VCaP (cell line): Measurements from ENCODE around the gene CNPPD1.

ENCODE experiments used
- H3K27ac ChIP-seq: fragments of 450-650 bp; 2 replicates; pipeline ENCODE4 v1.5.1; 2017
- CTCF ChIP-seq: fragments of 450-650 bp; conservative IDR thresholded peaks from 2 replicates; pipeline ENCODE4 v1.5.1; 2017; ENCODE audit warnings: mild to moderate bottlenecking, moderate library complexity

Gene CNPPD1

DNA sequence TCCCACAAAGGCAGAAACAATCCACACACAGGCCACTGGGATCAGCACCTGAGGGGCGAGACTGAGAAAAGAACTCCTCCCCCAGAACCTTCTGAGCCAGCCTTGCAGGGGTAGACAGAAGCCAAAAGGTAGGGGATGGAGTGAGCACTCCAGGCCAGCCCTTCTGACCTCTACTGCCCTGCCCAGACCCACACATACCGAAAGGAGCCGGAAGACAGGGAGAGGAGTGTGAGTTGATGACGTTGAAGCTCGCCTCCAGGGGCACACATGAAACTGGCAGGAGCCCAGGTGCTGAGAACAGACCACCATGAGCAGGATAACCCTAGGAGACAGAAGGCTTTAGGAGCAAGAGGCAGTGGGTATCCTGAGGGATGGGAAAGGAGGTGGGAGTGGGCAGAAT, 8.7 kb downstream of the CNPPD1 start:
- no peak for TF ChIP-seq CTCF
- no peak overlapping the region for H3K27ac ChIP-seq

DNA sequence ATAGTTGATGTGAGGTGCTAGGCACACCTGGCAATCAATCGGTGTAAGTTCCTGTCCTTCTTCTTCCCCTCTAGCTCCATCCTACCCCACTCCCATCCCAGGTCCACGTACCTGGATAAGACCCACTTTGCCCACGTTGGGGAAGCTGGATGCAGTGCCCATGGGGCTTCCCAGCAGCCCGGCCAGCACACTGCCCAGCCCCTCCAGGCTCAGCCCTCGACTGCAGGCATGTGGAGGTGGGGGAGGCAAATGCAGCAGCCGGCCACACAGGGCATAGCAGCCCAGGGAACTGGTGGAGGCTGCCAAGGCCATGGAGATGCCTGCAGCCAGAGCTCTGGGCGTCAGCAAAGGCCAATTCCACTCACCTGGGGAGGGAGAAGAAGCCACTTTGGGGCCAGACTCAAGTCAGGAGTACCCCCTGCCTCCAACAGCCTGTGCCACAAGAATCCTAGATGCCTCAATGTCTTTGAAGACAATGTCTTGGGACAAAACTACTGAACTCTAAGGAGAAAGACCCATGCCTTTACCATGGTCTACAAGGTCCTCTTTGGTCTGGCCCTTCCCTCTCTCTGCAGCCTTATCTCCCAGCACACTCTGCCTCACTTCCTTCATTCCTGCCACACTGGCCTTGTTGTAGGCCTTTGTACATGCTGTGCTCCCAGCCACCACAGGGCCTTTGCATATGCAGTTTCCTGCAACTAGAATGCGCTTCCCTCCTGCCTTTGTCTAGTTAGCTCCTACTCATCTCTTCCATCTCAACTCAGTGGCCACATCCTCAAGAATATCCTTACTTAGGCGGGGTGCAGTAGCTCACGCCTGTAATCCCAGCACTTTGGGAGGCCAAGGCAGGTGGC, 11.4 kb downstream of the CNPPD1 start:
- no peak overlapping the region for H3K27ac ChIP-seq
- no peak for TF ChIP-seq CTCF

GRCh38 chr2:219163156-219163555, 13.6 kb downstream of the CNPPD1 start:
- no peak overlapping the region for H3K27ac ChIP-seq
- no peak for TF ChIP-seq CTCF

DNA sequence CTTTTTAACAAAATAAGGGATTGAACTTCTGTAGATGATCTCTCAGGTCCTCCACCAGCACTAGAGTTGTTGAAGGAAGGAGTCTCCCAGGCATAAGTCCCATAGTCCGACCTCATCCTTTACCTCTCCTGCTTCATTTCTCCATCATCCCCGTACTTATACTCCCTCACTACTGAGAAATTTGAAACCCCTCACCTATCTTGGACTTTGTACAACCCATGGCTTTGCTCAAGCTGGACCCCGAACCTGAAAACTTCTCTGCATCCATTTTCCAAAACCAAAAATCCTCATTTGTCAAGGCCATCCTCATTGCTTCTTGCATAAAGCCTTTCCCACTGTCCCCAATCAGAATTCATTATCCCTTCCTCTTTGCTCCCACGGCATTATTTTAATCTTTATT, 15.6 kb downstream of the CNPPD1 start:
- TF ChIP-seq CTCF, result no peak
- H3K27ac ChIP-seq, result peak overlapping the region; percentile 85

GRCh38 chr2:219160186-219161017, 16.3 kb downstream of the CNPPD1 start, which contains the start of gene NHEJ1:
NHEJ1 (minus strand) TSS chr2:219160815; CDS start chr2:219158362, 2,453 bp downstream.
- peak; percentile 96 for TF ChIP-seq CTCF

DNA sequence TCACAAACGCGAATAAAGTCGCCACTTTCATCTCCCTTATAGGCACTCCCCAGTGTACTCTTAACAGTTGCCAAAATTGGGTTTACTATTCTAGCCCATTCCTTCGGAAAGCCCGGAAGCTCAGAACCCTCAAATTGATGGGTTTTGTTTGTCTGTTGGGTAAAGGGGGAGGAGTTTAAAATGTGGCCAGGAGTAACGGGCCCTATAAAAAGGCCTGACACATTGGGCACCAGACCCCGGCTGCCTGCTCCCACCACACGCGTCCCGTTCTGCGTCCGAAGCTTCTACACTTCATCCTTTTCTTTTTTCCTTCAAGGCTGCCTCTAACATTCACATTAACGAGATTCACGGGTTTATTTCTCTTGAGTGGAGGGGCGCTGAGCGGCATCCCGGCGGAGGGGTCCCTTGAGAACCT, 16.9 kb downstream of the CNPPD1 start:
- no peak for TF ChIP-seq CTCF
- peak overlapping the region; percentile 85 for H3K27ac ChIP-seq

More at GRCh38 chr2:219160186-219161017, 16.3 kb downstream of the CNPPD1 start, which contains the start of gene NHEJ1:
- peak within 1 kb of the TSS; percentile 85 for H3K27ac ChIP-seq

- no peak for TF ChIP-seq CTCF
- no peak overlapping the region for H3K27ac ChIP-seq
Measured at GRCh38 chr2:219158586-219158985, 18.1 kb downstream of the CNPPD1 start.
